H9 (cell line): ENCODE results near the gene BCHE. TPM values are rescaled to one million over a fixed set of nuclear protein-coding genes. Genes with fewer than 3 reads are reported as not detected.

Experiments
- DNase-seq: peaks from one replicate; pipeline ENCODE4 v3.0.0-alpha.2; 2017
- H2AFZ ChIP-seq: one replicate; pipeline ENCODE4 v1.6.1; 2013; ENCODE audit warnings: mild to moderate bottlenecking, low read length, control low read depth, moderate library complexity
- H2AK5ac ChIP-seq: 2 replicates; pipeline ENCODE4 v1.6.1; 2013; ENCODE audit warnings: low read length, control low read depth, mixed read lengths; ENCODE audit not compliant: insufficient read length
- H2BK120ac ChIP-seq: one replicate; pipeline ENCODE4 v1.6.1; 2013; ENCODE audit warnings: low read depth, mild to moderate bottlenecking, low read length, control low read depth, inconsistent platforms; ENCODE audit not compliant: poor library complexity, severe bottlenecking
- H2BK12ac ChIP-seq: 2 replicates; pipeline ENCODE4 v1.6.1; 2013; ENCODE audit warnings: low read length, control low read depth, mixed read lengths, low read depth; ENCODE audit not compliant: insufficient read length
- H2BK15ac ChIP-seq: 2 replicates; pipeline ENCODE4 v1.6.1; 2013; ENCODE audit warnings: low read depth, low read length, control low read depth
- H2BK20ac ChIP-seq: one replicate; pipeline ENCODE4 v1.6.1; 2013; ENCODE audit warnings: low read depth, mild to moderate bottlenecking, low read length, control low read depth, inconsistent platforms; ENCODE audit not compliant: poor library complexity, severe bottlenecking
- H2BK5ac ChIP-seq: 2 replicates; pipeline ENCODE4 v1.6.1; 2013; ENCODE audit warnings: low read length, control low read depth, mixed read lengths; ENCODE audit not compliant: insufficient read length
- H3K14ac ChIP-seq: 2 replicates; pipeline ENCODE4 v1.6.1; 2013; ENCODE audit warnings: low read length, control low read depth; ENCODE audit not compliant: insufficient read depth
- H3K18ac ChIP-seq: 2 replicates; pipeline ENCODE4 v1.6.1; 2013; ENCODE audit warnings: low read depth, mild to moderate bottlenecking, mixed read lengths, low read length, control low read depth; ENCODE audit not compliant: insufficient read length
- H3K23ac ChIP-seq: 2 replicates; pipeline ENCODE4 v1.6.1; 2013; ENCODE audit warnings: low read length, control low read depth, mixed read lengths, low read depth; ENCODE audit not compliant: insufficient read length
- H3K23me2 ChIP-seq: 2 replicates; pipeline ENCODE4 v1.6.1; 2013; ENCODE audit warnings: low read depth, mild to moderate bottlenecking, mixed read lengths, low read length, control low read depth; ENCODE audit not compliant: insufficient read length, poor library complexity, severe bottlenecking
- H3K27ac ChIP-seq: 2 replicates; pipeline ENCODE4 v1.5.1; 2013; ENCODE audit warnings: low read length, control low read depth, mixed read lengths, low read depth; ENCODE audit not compliant: insufficient read length
- H3K27me3 ChIP-seq: 2 replicates; pipeline ENCODE4 v1.6.1; 2013; ENCODE audit warnings: low read length, control low read depth, inconsistent platforms; ENCODE audit not compliant: insufficient read depth
- H3K4ac ChIP-seq: 2 replicates; pipeline ENCODE4 v1.6.1; 2013; ENCODE audit warnings: low read depth, mild to moderate bottlenecking, control low read depth, inconsistent platforms, low read length, moderate library complexity
- H3K4me1 ChIP-seq: 2 replicates; pipeline ENCODE4 v1.6.1; 2013; ENCODE audit warnings: low read length, control low read depth, inconsistent platforms; ENCODE audit not compliant: insufficient read depth
- H3K4me2 ChIP-seq: 2 replicates; pipeline ENCODE4 v1.6.1; 2013; ENCODE audit warnings: low read length, control low read depth, mixed read lengths; ENCODE audit not compliant: insufficient read length, insufficient read depth
- H3K56ac ChIP-seq: 2 replicates; pipeline ENCODE4 v1.6.1; 2013; ENCODE audit warnings: low read depth, mild to moderate bottlenecking, mixed read lengths, low read length, control low read depth; ENCODE audit not compliant: insufficient read length
- H3K79me1 ChIP-seq: 2 replicates; pipeline ENCODE4 v1.6.1; 2013; ENCODE audit warnings: low read depth, mild to moderate bottlenecking, moderate library complexity, low read length, control low read depth, inconsistent platforms; ENCODE audit not compliant: insufficient read depth, poor library complexity, severe bottlenecking
- H3K79me2 ChIP-seq: 2 replicates; pipeline ENCODE4 v1.6.1; 2013; ENCODE audit warnings: low read length, control low read depth, inconsistent platforms; ENCODE audit not compliant: insufficient read depth
- H3K9ac ChIP-seq: 2 replicates; pipeline ENCODE4 v1.6.1; 2013; ENCODE audit warnings: low read length, control low read depth, mixed read lengths; ENCODE audit not compliant: insufficient read length; ENCODE audit errors: extremely low read depth
- H3K9me3 ChIP-seq: one replicate; pipeline ENCODE4 v1.6.1; 2013; ENCODE audit warnings: low read depth, low read length, inconsistent platforms; ENCODE audit not compliant: control insufficient read depth
- H3T11ph ChIP-seq: one replicate; pipeline ENCODE4 v1.6.1; 2013; ENCODE audit warnings: mild to moderate bottlenecking, low read length, control low read depth, inconsistent platforms
- H4K20me1 ChIP-seq: one replicate; pipeline ENCODE4 v1.6.1; 2013; ENCODE audit not compliant: control insufficient read depth, insufficient read length, insufficient read depth
- H4K5ac ChIP-seq: 2 replicates; pipeline ENCODE4 v1.6.1; 2013; ENCODE audit warnings: low read depth, mild to moderate bottlenecking, mixed read lengths, low read length, control low read depth; ENCODE audit not compliant: insufficient read length
- H4K8ac ChIP-seq: replicated peaks from 2 replicates; pipeline ENCODE4 v1.6.1; 2013; ENCODE audit warnings: low read length, control low read depth, mixed read lengths, low read depth; ENCODE audit not compliant: insufficient read length
- H4K91ac ChIP-seq: 2 replicates; pipeline ENCODE4 v1.6.1; 2013; ENCODE audit warnings: low read depth, mild to moderate bottlenecking, moderate library complexity, mixed read lengths, low read length, control low read depth; ENCODE audit not compliant: insufficient read length
- H3K27ac Mint-ChIP-seq, 3 experiments: 2 replicates in 2 of 3; 3 replicates in 1 of 3; pipeline ENCODE4 v1.8.0; 2020 to 2021; ENCODE audit warnings: mixed read lengths in 3 of 3, mild to moderate bottlenecking in 1 of 3, moderate library complexity in 1 of 3
- H3K27me3 Mint-ChIP-seq: 2 replicates; pipeline ENCODE4 v1.8.0; 2021; ENCODE audit warnings: low read depth, mild to moderate bottlenecking, moderate library complexity, mixed read lengths
- H3K36me3 Mint-ChIP-seq, 3 experiments: 2 replicates in 2 of 3; 3 replicates in 1 of 3; pipeline ENCODE4 v1.8.0; 2020 to 2021; ENCODE audit warnings: low read depth in 3 of 3, mixed read lengths in 3 of 3; ENCODE audit not compliant: insufficient read depth in 1 of 3
- H3K4me1 Mint-ChIP-seq, 2 experiments: 2 replicates each; pipeline ENCODE4 v1.8.0; 2020; ENCODE audit warnings: mixed read lengths in 2 of 2
- H3K4me3 Mint-ChIP-seq, 2 experiments: 2 replicates in 1 of 2; 3 replicates in 1 of 2; pipeline ENCODE4 v1.8.0; 2020 to 2021; ENCODE audit warnings: mild to moderate bottlenecking in 2 of 2, mixed read lengths in 2 of 2, moderate library complexity in 1 of 2
- H3K9me3 Mint-ChIP-seq, 2 experiments: 2 replicates in 1 of 2; 3 replicates in 1 of 2; pipeline ENCODE4 v1.8.0; 2020; ENCODE audit warnings: mild to moderate bottlenecking in 2 of 2, mixed read lengths in 2 of 2, moderate library complexity in 1 of 2
- CTCF ChIP-seq: fragments of 200-600 bp; sonication (generic); conservative IDR thresholded peaks from 3 replicates; pipeline ENCODE4 v1.8.0; 2021; ENCODE audit warnings: antibody characterized with exemption, mild to moderate bottlenecking
- WGBS: extraction: QIAGEN DNeasy Blood & Tissue Kit; methylation state at CpG from one replicate; pipeline ENCODE4 v1.1.7; 2013; ENCODE audit warnings: missing lambda C conversion rate, low lambda C conversion rate, mixed read lengths; ENCODE audit not compliant: insufficient read length; ENCODE audit errors: extremely low coverage; 5-methylcytosine and 5-hydroxymethylcytosine counted together
- total RNA-seq: library from RNA; stranded (reverse); gene quantifications from 2 replicates; pipeline ENCODE4 v1.2.1, GENCODE V29; 2021

Gene BCHE
- total RNA-seq, 1 experiment from 2014 or later: 1.4 TPM

GRCh38 chr3:165874663-165875489 lies 37.7 kb upstream of the BCHE start:
- Histone ChIP-seq H3T11ph (no peak overlapping the region), H3K79me1 (no peaks in the 10 kb centered on the region), H3K4ac (no peak overlapping the region), H2BK12ac (no peak overlapping the region), H3K27me3 (no peaks in the 10 kb centered on the region), H3K9ac (no peak overlapping the region), H4K20me1 (no peaks in the 10 kb centered on the region), H2BK120ac (no peak overlapping the region), H2AFZ (no peak overlapping the region), H2BK15ac (no peak overlapping the region), H3K79me2 (no peaks in the 10 kb centered on the region), H2BK5ac (no peak overlapping the region), H3K4me2 (no peak overlapping the region), H3K23ac (no peak overlapping the region), H4K5ac (no peak overlapping the region), H4K91ac (no peak overlapping the region), H3K9me3 (no peaks in the 10 kb centered on the region), H4K8ac (no peak overlapping the region), H3K4me1 (no peaks in the 10 kb centered on the region), H3K23me2 (no peaks in the 10 kb centered on the region), H2BK20ac (no peak overlapping the region), H3K14ac (no peak overlapping the region), H2AK5ac (no peak overlapping the region), H3K18ac (no peak overlapping the region), H3K27ac (no peak overlapping the region), H3K56ac (no peak overlapping the region)
- Mint-ChIP-seq H3K27me3 (no peaks in the 10 kb centered on the region), H3K4me3 (no peak overlapping the region), H3K27ac (peak overlapping the region in 2 of 3 experiments; percentile 69 to 77; a peak in 3 of 7 replicates), H3K4me1 (no peaks in the 10 kb centered on the region; a peak in 1 of 4 replicates), H3K9me3 (peaks cover 8 to 12% of the 10 kb centered on the region in 2 experiments; a peak in 4 of 5 replicates), H3K36me3 (peaks cover 0 to 2% (median 0%) of the 10 kb centered on the region in 3 experiments; a peak in 3 of 7 replicates)
- DNase-seq: peak; percentile 42
- TF ChIP-seq CTCF: peak; percentile 51
- no CpG with 5 or more reads among the region's 18 CpGs for WGBS
